GM18870 (cell line): ENCODE data around the gene FBXO30.

Experiments
- ATAC-seq: cut with Tn5 transposase; IDR thresholded peaks from one replicate; pipeline ENCODE4 v1.9.1; 2021; ENCODE audit warnings: moderate library complexity; ENCODE audit not compliant: unreplicated experiment

FBXO30 gene

GRCh38 chr6:145818796-145819195 is 4.2 kb upstream of the FBXO30 start:
- ATAC-seq, result no peak

GRCh38 chr6:145816392-145816791 is 1.8 kb upstream of the FBXO30 start:
- ATAC-seq, result no peak

DNA sequence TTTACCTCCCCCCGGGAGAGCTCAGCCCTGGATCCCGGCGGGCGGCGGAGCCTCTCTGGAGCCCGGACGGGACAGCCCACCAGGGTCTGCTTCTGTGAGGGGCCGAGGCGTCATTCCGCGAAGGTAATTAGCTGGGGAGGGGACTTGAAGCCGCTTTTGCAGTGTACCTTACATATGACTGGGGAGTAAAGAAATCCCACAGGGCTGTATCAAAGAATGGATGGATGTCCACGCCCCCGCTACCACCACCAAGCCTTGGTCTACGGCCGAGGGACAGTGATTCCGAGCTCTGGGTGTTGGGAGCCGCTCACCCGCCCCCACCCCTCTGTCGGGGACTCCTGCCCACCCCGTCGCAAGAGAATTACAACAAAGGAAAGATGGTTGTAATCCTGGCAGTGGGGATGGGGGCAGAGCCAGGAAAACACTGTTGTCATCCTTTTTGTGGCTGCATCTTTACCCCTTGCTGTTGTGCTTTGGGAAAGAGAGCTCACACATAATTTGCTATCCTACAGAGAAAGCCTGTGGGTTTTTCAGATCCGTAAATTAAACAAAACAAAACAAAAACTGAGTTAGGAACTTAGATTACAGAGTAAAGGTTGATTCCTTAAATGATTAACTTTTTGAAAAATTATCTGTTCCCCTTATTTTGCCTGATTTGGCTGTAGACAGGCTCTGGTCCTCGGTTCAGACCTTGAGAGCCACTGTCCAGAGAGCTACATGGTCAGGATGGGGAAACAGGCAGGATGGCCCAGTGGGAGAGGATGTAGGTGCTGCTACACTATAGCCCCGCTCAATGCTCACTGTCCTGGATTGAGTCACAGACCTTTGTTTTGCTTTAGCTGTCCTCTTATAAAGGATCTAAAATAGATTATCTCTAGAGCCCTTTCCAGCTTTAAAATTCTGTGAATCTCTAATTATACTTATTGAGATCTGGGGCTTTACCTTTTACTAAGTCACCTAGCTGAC is 997 bp upstream of the FBXO30 start:
- peak; percentile 1 for ATAC-seq

- peak; percentile 23 for ATAC-seq
Measured at GRCh38 chr6:145814035-145814500, 527 bp downstream of the FBXO30 start.

DNA sequence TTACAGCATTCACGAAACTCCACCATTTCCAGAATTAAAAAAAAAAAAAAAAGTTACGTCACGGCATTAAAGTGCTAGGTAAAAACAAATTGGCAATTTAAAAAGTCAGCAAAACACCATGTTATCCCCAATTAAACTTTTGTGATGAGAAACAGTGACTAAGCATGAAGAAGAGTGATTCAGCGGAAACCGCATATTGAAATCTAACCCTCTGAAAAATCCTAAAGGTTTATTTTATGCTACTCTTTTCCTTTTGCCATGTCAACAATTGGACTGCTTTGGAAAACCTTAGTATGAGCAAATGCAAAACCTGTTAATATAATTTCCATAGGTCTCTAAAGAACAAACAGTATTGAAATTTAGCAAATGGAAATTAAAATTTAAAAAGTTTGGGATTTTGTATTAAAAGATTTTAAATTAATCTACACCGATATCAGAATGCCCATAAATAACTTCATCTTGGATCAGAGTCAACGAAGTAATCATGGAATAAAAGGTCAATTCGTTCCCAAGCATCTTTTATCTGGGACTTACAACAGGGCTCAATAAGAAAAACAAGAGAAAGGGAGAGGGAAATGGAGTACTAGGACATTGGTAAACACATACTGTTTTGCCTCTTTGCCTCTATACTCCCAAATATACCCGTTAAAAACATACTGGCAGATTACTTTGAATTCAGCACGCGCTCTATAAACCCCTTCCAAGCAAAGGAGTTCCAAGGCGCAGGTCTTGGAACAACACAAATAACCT is 1.1 kb downstream of the FBXO30 start:
- ATAC-seq, result peak; percentile 7

DNA sequence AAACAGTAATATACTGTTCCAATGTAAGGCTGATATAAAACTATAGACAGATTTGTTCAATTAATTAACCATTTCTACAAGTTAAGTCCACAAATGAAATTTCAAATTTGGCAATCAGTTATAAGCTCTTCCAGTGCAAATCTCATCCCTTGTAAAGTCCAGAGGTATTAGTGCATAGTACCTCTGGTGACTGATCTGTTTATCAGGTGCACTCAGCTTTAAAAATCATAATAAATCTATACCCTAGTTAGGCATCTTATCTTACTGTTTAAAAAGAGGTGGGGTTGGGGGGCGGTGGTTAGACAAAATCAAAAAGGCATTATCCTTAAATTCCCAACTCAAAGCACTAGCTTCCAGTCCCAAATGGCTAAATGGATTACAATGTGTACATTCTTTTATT is 2.9 kb downstream of the FBXO30 start:
- ATAC-seq, result no peak

GRCh38 chr6:145809785-145810184 is 4.8 kb downstream of the FBXO30 start:
- no peak for ATAC-seq

DNA sequence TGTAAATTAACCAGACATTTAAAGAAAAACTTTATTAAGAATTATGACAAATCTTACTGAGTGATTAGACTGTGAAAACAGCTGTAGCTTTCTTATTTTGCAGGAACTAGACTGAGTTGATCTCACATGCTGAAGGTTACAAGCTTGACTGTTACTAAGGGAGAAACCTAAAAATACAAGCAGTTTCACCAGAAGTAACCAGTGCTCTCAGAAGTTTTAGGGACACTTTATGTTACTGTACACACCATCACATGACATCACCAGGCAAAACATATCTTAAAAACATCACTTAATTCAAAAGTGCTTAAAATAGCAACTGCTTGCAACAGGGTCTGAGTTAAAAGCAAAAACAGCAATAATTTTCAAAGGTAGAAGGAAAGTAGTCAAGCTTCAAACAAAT is 5.4 kb downstream of the FBXO30 start:
- ATAC-seq, result peak; percentile 69

DNA sequence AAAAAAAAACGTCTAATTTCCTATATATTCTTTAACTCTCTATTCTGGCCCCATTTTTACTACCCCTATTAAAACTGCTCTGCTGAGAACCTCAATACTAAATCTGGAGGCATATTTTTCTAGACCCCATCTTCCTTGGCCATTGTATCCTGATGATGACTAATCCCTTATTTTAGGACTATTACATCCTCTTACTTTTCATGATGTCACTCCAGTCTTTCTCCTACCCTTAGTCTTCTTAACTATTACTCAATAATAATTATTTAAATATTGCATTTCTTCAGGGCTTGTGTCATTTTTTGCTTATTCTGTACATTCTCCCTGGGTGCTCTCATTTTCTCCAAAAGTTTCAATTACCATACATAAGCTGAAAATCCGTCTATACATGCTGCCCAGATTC is 6.4 kb downstream of the FBXO30 start:
- no peak for ATAC-seq

DNA sequence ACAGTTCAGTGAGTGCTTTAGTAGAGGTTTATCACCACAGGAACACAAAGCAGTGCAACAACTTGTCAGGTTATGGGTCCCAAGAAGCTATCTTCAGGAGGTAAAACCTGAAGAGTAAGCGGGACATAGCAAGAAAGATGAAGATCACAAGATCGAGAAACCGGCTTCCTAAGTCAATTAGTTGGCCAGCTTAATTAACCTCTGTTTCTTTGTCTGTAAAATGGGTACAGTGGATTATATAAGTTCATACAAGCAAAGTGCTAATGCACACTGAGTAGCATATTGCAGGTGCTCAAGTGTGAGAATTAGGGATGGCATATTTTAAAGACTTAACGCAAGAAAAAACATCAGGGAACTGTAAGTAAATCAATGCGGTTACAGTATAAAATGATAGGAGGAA is 12.5 kb downstream of the FBXO30 start:
- no peak for ATAC-seq

GRCh38 chr6:145801021-145801420 is 13.6 kb downstream of the FBXO30 start:
- ATAC-seq, result no peak

DNA sequence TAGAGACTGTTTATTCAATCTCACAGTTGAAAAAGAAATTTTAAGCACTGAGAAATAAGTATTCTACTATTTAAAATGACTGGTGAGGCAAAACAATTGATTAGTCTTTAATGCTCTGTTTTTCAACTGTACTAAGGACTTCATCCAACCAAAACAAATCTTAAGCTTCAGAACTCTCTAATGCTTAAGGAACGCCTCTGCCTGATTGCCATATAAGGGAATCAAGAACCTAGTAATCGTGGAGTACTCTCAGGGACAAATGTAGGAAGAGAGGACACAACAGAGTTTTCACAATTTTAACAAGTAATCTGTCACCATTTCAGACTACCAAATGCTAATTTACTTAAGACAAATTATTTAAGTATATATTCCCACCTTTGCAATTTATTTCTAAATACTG is 16.1 kb downstream of the FBXO30 start:
- no peak for ATAC-seq

GRCh38 chr6:145789443-145789842 is 25.2 kb downstream of the FBXO30 start:
- ATAC-seq, result no peak

DNA sequence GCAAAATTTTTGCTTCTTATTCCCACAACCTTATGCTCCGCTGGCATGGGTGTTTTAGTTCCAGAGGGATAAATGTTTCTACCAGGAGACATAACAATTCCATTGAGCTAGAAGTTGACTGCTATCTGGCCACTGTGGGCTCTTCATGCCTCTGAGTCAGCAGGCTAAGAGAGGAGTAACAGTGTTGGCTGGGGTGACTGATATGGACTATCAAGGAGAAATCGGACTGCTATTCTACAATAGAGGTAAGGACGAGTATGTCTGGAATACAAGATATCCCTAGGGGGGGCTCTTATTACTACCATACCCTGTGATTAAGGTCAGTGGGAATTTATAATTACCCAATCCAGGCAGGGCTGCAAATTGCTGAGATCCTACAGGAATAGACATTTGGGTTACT is 26.9 kb downstream of the FBXO30 start:
- ATAC-seq, result no peak

DNA sequence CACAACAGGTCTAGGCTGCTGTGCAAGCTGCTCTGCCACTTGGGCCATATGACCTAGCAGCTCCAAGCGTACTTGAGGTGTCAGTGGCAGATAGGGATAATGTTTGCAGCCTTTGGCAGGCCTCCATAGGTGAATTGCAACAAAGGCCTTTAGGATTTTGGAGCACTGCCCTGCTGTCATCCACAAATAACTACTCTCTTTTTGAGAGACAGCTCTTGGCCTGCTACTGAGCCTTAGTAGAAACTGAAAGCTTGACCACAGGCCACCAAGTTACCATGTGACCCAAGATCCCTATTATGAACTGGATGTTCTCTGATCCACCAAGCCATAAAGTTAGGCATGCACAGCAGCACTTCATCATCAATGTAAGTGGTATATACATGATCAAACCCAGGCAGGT is 29.9 kb downstream of the FBXO30 start:
- peak; percentile 86 for ATAC-seq

- no peak for ATAC-seq
Measured at GRCh38 chr6:145783796-145784195, 30.8 kb downstream of the FBXO30 start.

- ATAC-seq, result no peak
Measured at GRCh38 chr6:145772846-145773245, 41.7 kb downstream of the FBXO30 start.

DNA sequence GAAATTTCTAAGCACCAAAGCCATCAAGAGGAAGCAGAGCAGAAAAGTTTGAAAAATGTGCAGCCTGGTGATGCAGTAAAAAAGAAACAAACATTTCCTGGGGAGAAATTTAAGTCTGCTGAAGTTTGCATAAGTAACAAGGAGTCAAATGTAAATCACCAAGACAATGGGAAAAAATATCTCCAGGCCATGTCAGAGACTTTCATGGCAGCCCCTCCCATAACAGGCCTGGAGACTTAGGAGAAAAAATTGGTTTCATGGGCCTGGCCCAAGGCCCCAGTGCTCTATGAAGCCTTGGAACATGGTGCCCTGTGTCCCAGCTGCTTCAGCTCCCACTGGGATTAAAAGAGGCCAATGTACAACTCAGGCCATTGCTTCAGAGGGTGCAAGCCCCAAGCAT is 49.1 kb downstream of the FBXO30 start:
- ATAC-seq, result no peak

DNA sequence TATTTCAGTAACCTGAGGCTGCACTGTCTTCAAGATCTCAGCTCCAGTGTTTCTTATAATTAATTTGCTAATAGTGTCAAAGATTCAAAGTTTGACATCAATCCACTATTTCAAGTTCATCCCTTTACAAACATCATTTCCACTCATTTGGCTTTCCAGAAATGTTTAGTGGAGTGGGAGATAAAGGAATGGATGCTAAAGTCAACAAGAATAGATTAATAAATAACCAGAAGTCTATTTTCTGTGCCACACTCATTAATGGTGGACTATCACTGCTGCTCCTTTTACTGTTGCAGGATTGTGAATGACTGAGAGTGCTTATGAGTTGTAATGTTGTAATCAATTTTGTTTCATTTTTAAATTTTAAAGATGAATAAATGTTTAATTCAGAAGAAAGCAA is 50.9 kb downstream of the FBXO30 start:
- no peak for ATAC-seq

DNA sequence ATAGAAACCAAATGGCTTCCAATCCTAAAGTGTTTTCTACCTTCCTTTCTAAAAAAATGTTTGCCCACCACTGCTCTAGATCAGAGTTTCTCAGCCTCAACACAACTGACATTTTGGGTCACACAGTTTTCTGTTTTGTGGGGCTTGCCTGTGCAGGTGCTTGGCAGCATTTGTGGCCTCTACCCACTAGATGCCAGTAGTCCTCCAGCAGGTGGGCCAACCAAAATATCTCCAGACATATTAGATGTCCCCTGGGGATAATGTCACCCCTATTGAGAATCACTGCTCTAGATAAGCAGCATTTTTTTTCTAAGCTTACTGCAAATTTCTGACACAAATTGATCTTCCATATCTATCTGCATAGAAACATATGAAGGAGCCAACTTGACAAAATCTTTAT is 53.0 kb downstream of the FBXO30 start:
- ATAC-seq, result no peak

- ATAC-seq, result no peak
Measured at GRCh38 chr6:145758113-145758512, 56.5 kb downstream of the FBXO30 start.

- no peak for ATAC-seq
Measured at GRCh38 chr6:145756170-145756662, 58.4 kb downstream of the FBXO30 start.
